Spleen (tissue), 11 donors: Measurements from ENCODE around the gene ABCA3. TPM values are rescaled to one million over a fixed set of nuclear protein-coding genes. Genes with fewer than 3 reads are reported as not detected.

Source experiments
- DNase-seq: peaks from one replicate; pipeline ENCODE4 v3.0.0-alpha.2; 2020
- H3K27ac ChIP-seq, 8 donors: fragments of 200-600 bp; sonication (generic) in 7 of 8; 1 replicate in 4 of 8; 2 replicates in 4 of 8; pipeline versions ENCODE4 v1.5.0 to v1.8.0; 2016 to 2021; ENCODE audit warnings: inconsistent platforms in 4 of 8, mild to moderate bottlenecking in 4 of 8, moderate library complexity in 1 of 8
- H3K27me3 ChIP-seq, 7 donors: fragments of 200-600 bp; sonication (generic) in 6 of 7; replicated peaks in 1 of 7; 1 replicate in 4 of 7; 2 replicates in 3 of 7; pipeline versions ENCODE4 v1.5.0 to v1.8.0; 2016 to 2021; ENCODE audit warnings: inconsistent platforms in 3 of 7, mild to moderate bottlenecking in 1 of 7
- H3K36me3 ChIP-seq, 6 donors: fragments of 200-600 bp; sonication (generic) in 5 of 6; 1 replicate in 4 of 6; 2 replicates in 2 of 6; pipeline versions ENCODE4 v1.5.0 to v1.8.0; 2016 to 2021; ENCODE audit warnings: inconsistent platforms in 2 of 6
- H3K4me1 ChIP-seq, 6 donors: fragments of 200-600 bp; sonication (generic) in 5 of 6; 1 replicate in 3 of 6; 2 replicates in 3 of 6; pipeline versions ENCODE4 v1.5.0 to v1.8.0; 2016 to 2021; ENCODE audit warnings: inconsistent platforms in 3 of 6
- H3K4me3 ChIP-seq, 8 donors: fragments of 200-600 bp; sonication (generic) in 7 of 8; 1 replicate in 4 of 8; 2 replicates in 4 of 8; pipeline versions ENCODE4 v1.5.0 to v1.8.0; 2016 to 2021; ENCODE audit warnings: inconsistent platforms in 4 of 8, mild to moderate bottlenecking in 4 of 8, moderate library complexity in 2 of 8
- H3K9me3 ChIP-seq, 8 donors: fragments of 200-600 bp; sonication (generic) in 7 of 8; 1 replicate in 4 of 8; 2 replicates in 4 of 8; pipeline versions ENCODE4 v1.5.0 to v1.8.0; 2016 to 2021; ENCODE audit warnings: inconsistent platforms in 4 of 8
- POLR2A ChIP-seq, 3 donors: fragments of 450-650 bp; IDR thresholded peaks; one replicate each; pipeline ENCODE4 v1.5.1; 2017; ENCODE audit warnings: antibody characterized with exemption in 3 of 3, mild to moderate bottlenecking in 1 of 3
- POLR2AphosphoS5 ChIP-seq, 3 donors: sonication (generic); formaldehyde crosslinking; IDR thresholded peaks; one replicate each; pipeline ENCODE4 v1.5.1; 2017; ENCODE audit warnings: antibody characterized with exemption in 3 of 3
- WGBS, 5 donors: extraction: QIAGEN DNeasy Blood & Tissue Kit in 3 of 5; methylation state at CpG; one replicate each; pipeline versions ENCODE4 v1.1.5 to v1.1.7; 2013 to 2018; 5-methylcytosine and 5-hydroxymethylcytosine counted together
- intact Hi-C: fragments of 100-400 bp; cut with DNase I; formaldehyde crosslinking; loops from one replicate; pipeline ENCODE4 v1.15.0; 2023; ENCODE audit warnings: low total_unique reads
- polyA plus RNA-seq, 3 donors: library from polyadenylated mRNA; stranded (reverse); fragments of 200-250 nt; gene quantifications; one replicate each; pipeline ENCODE4 v1.2.1, GENCODE V29; 2013
- total RNA-seq, 7 donors: library from RNA; depleted of rRNA in 3 of 7; stranded (reverse); fragments of >200 nt in 3 of 7; fragmentation: NEBNext Ultra II Directional in 4 of 7; extraction: Animal tissue kit (Norgen Biotek cat#: 25700) in 4 of 7; gene quantifications; one replicate each; pipeline versions ENCODE4 v1.1.0 to v1.2.1, GENCODE V29; 2016 to 2021
- TF ChIP-seq, protein P1 (sequence below), 11 experiments: fragments of 200-600 bp in 7 of 11; fragments of 450-650 bp in 4 of 11; sonication (generic) in 4 of 11; IDR thresholded peaks in 8 of 11; conservative IDR thresholded peaks in 3 of 11; 1 replicate in 7 of 11; 2 replicates in 4 of 11; pipeline versions ENCODE4 v1.4.0 to v1.8.0; 2016 to 2021; ENCODE audit warnings: antibody characterized with exemption in 11 of 11, inconsistent platforms in 4 of 11, mild to moderate bottlenecking in 1 of 11
- donor health status: healthy with polysubstance abuse.
- donor health status: DM: no; HTN: no; CAD: no; lungs with moderate emphysema.
- donor health status: DM: no; HTN: no; CAD: no.
- donor health status: Bipolar disorder and iron deficiency.
- donor health status: healthy.
- donor health status: DM: no; HTN: no; CAD: no.
- donor health status: DM: yes; HTN: yes; CAD: no.

ABCA3 gene
- total and polyA plus RNA-seq, 10 donors = 2.5 to 12.6 (median 6.8) TPM

DNA sequence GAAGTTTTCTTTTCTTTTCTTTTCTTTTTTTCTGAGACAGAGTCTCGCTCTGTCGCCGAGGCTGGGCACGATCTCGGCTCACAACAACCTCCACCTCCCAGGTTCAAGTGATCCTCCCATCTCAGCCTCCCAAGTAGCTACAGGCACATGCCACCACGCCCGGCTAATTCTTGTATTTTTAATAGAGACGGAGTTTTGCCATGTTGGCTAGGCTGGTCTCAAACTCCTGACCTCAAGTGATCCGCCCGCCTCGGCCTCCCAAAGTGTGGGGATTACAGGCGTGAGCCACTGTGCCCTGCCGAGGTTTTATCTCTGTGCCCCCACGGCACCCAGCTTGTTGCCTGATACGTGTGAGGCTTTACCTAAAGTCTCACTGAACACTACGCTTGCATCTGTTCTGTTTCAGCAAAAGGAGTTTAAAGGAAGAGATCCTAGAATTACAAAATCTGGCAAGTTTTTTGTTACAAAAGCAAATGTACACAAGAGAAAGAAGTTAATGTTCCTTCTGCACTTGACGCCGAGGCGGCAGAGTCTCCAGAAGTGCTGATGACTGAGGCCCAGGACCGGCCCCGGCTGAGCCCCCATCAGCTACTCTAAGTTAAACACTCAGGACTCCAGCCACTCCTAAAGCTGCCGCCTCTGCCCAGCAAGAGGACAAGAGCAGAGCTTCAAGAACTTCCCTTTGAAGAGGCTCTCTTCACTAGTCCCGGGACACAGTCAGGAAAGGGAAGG, 9.2 kb downstream of the ABCA3 start:
- Histone ChIP-seq H3K9me3 (no peaks in the 10 kb centered on the region), H3K36me3 (peaks cover 0 to 20% (median 0%) of the 10 kb centered on the region in 6 donors), H3K27me3 (peaks cover 0 to 4% (median 0%) of the 10 kb centered on the region in 7 donors), H3K4me3 (no peak overlapping the region), H3K4me1 (no peaks in the 10 kb centered on the region), H3K27ac (no peak overlapping the region)
- intact Hi-C loops = no loop called here
- 84 to 88% (median 87%) methylated on average over 22 to 23 of the region's 23 CpGs for WGBS, 5 donors
- TF ChIP-seq POLR2AphosphoS5 (IDR thresholded peaks at IDR 0.05) (no peak), POLR2A (IDR thresholded peaks at IDR 0.05) (no peak)
- TF ChIP-seq, protein P1, sequence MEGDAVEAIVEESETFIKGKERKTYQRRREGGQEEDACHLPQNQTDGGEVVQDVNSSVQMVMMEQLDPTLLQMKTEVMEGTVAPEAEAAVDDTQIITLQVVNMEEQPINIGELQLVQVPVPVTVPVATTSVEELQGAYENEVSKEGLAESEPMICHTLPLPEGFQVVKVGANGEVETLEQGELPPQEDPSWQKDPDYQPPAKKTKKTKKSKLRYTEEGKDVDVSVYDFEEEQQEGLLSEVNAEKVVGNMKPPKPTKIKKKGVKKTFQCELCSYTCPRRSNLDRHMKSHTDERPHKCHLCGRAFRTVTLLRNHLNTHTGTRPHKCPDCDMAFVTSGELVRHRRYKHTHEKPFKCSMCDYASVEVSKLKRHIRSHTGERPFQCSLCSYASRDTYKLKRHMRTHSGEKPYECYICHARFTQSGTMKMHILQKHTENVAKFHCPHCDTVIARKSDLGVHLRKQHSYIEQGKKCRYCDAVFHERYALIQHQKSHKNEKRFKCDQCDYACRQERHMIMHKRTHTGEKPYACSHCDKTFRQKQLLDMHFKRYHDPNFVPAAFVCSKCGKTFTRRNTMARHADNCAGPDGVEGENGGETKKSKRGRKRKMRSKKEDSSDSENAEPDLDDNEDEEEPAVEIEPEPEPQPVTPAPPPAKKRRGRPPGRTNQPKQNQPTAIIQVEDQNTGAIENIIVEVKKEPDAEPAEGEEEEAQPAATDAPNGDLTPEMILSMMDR (IDR thresholded peaks at IDR 0.05 in 8 of 11, conservative IDR thresholded peaks at IDR 0.05 in 3 of 11) = no peak
- DNase-seq = no peak

DNA sequence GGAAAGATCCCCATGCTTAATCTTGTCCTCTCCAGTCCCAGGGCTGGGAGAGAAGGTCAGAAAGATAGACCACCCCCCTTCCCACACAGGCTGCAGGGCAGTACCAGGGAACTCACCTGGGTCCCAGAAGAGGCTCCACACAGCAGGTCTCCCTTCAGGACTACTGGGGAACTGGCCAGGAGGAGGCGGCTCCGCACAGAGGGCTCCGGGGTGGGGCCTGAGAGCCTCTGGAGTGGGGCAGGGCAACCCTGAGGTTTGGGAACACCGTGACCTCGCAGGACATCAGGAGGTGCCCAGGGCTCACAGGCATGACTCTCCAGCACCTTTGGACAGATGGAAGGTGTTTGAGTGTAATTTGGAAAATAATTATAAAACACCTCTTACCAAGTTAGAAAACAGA, 11.0 kb downstream of the ABCA3 start:
- WGBS, 5 donors = 89 to 92% (median 91%) methylated on average over 5 of the region's 5 CpGs
- no peaks in the 10 kb centered on the region for H3K4me1 ChIP-seq
- no peak overlapping the region for H3K27ac ChIP-seq
- peaks cover 0 to 4% (median 0%) of the 10 kb centered on the region in 7 donors for H3K27me3 ChIP-seq
- H3K4me3 ChIP-seq = no peak overlapping the region
- H3K36me3 ChIP-seq = peaks cover 0 to 39% (median 7%) of the 10 kb centered on the region in 6 donors
- TF ChIP-seq, protein P1 (IDR thresholded peaks at IDR 0.05 in 8 of 11, conservative IDR thresholded peaks at IDR 0.05 in 3 of 11) = no peak
- TF ChIP-seq POLR2AphosphoS5 (IDR thresholded peaks at IDR 0.05) (no peak), POLR2A (IDR thresholded peaks at IDR 0.05) (no peak)
- intact Hi-C loops = no loop called here
- no peak for DNase-seq
- no peaks in the 10 kb centered on the region for H3K9me3 ChIP-seq

DNA sequence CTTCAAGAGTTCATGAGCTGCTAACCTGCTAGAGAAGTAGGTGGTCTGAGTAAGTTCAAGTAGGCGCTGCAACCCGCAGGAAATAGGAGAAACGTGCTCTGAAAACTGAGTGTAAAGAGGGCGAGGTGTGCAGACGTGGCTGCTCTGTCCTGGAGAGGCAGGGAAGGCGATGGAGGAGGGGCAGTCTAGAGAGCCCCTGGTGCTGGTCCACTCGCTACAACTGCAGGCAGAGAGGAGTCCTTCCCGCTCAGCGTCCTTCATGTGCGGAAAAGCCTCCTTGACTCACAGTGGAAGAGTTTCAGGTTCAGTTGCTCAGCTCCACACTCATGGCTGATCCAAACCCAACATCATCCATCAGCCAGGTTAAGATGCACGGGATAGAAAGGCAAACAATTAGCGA, 12.1 kb downstream of the ABCA3 start:
- Histone ChIP-seq H3K36me3 (peaks cover 0 to 50% (median 7%) of the 10 kb centered on the region in 6 donors), H3K27me3 (peaks cover 0 to 4% (median 0%) of the 10 kb centered on the region in 7 donors), H3K27ac (no peak overlapping the region), H3K9me3 (no peaks in the 10 kb centered on the region), H3K4me3 (no peak overlapping the region), H3K4me1 (no peaks in the 10 kb centered on the region)
- TF ChIP-seq, protein P1 (IDR thresholded peaks at IDR 0.05 in 8 of 11, conservative IDR thresholded peaks at IDR 0.05 in 3 of 11) = no peak
- no peak for TF ChIP-seq POLR2A (IDR thresholded peaks at IDR 0.05)
- TF ChIP-seq POLR2AphosphoS5 (IDR thresholded peaks at IDR 0.05) = no peak
- no peak for DNase-seq
- 80 to 86% (median 84%) methylated on average over 12 of the region's 12 CpGs for WGBS, 5 donors
- intact Hi-C loops = no loop called here

DNA sequence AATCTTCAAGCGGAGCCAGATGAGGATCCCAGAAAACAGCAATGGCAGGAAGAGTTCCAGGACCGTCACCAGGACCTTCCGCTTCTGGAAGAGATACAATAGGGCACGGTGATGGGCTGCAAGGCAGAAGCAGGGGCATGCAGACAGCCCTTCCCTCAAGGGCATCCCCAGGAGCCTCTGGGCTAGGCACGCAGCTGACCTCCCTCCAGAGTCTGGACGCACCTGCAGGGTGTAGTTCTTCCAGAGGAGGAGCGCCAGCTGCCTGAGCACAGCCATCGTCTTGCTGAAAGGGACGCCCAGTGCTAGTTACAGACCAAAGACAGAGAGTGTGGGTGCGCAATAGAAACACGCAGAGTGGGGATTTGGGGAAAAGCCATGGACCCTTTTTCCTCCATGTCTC, 14.3 kb downstream of the ABCA3 start:
- DNase-seq = no peak
- Histone ChIP-seq H3K27ac (no peak overlapping the region), H3K36me3 (peaks cover 0 to 61% (median 7%) of the 10 kb centered on the region in 6 donors), H3K9me3 (no peaks in the 10 kb centered on the region), H3K4me3 (no peak overlapping the region), H3K27me3 (peaks cover 0 to 4% (median 0%) of the 10 kb centered on the region in 7 donors), H3K4me1 (no peaks in the 10 kb centered on the region)
- 91 to 95% (median 95%) methylated on average over 11 of the region's 11 CpGs for WGBS, 5 donors
- TF ChIP-seq POLR2A (IDR thresholded peaks at IDR 0.05) (no peak), POLR2AphosphoS5 (IDR thresholded peaks at IDR 0.05) (no peak)
- TF ChIP-seq, protein P1 (IDR thresholded peaks at IDR 0.05 in 8 of 11, conservative IDR thresholded peaks at IDR 0.05 in 3 of 11) = no peak
- intact Hi-C loops = no loop called here
